GM19023 (cell line): ENCODE measurements around the gene ETV6.
A peak's percentile ranks its signal among the peaks of the same experiment; 100 is the strongest.

Experiments
- ATAC-seq: cut with Tn5 transposase; IDR thresholded peaks from one replicate; pipeline ENCODE4 v1.9.1; 2021; ENCODE audit warnings: mild to moderate bottlenecking, moderate library complexity; ENCODE audit not compliant: unreplicated experiment

Gene ETV6

GRCh38 chr12:11732715-11733114 lies 83.2 kb downstream of the ETV6 start:
- ATAC-seq, result no peak

GRCh38 chr12:11734580-11735180 lies 85.2 kb downstream of the ETV6 start:
- ATAC-seq, result no peak

- no peak for ATAC-seq
Measured at GRCh38 chr12:11738450-11738849, 89.0 kb downstream of the ETV6 start.

- ATAC-seq, result no peak
Measured at GRCh38 chr12:11739980-11740577, 90.6 kb downstream of the ETV6 start.

GRCh38 chr12:11741434-11742092 lies 92.1 kb downstream of the ETV6 start:
- ATAC-seq, result no peak

- ATAC-seq, result no peak
Measured at GRCh38 chr12:11743423-11744409, 94.2 kb downstream of the ETV6 start.

GRCh38 chr12:11744410-11744801 lies 94.9 kb downstream of the ETV6 start:
- ATAC-seq, result no peak

- no peak for ATAC-seq
Measured at GRCh38 chr12:11745113-11745512, 95.6 kb downstream of the ETV6 start.

- no peak for ATAC-seq
Measured at GRCh38 chr12:11746024-11746771, 96.7 kb downstream of the ETV6 start.

- ATAC-seq, result peak; percentile 33
Measured at GRCh38 chr12:11746940-11747716, 97.7 kb downstream of the ETV6 start.

GRCh38 chr12:11747969-11748368 lies 98.5 kb downstream of the ETV6 start:
- no peak for ATAC-seq

- no peak for ATAC-seq
Measured at GRCh38 chr12:11748903-11749302, 99.4 kb downstream of the ETV6 start.

- peak; percentile 48 for ATAC-seq
Measured at GRCh38 chr12:11749943-11750690, 100.6 kb downstream of the ETV6 start.

GRCh38 chr12:11752403-11753149 lies 103.1 kb downstream of the ETV6 start:
- no peak for ATAC-seq

- ATAC-seq, result no peak
Measured at GRCh38 chr12:11753150-11753499, 103.7 kb downstream of the ETV6 start.

GRCh38 chr12:11753826-11754225 lies 104.4 kb downstream of the ETV6 start:
- ATAC-seq, result no peak

- ATAC-seq, result no peak
Measured at GRCh38 chr12:11754256-11754655, 104.8 kb downstream of the ETV6 start.

- no peak for ATAC-seq
Measured at GRCh38 chr12:11755302-11755930, 105.9 kb downstream of the ETV6 start.
